HepG2 (cell line): ENCODE measurements around the gene SP7. TPM values are rescaled to one million over a fixed set of nuclear protein-coding genes. Genes with fewer than 3 reads are reported as not detected.

ENCODE experiments used
- BORCS8-MEF2B ChIP-seq: sonication (generic); formaldehyde crosslinking; IDR thresholded peaks from 2 replicates; pipeline ENCODE4 v1.8.0; 2022; ENCODE audit warnings: mild to moderate bottlenecking, missing genetic modification reagents
- HMGXB4 ChIP-seq, 2 experiments: sonication (generic) in 1 of 2; formaldehyde crosslinking in 1 of 2; IDR thresholded peaks; 2 replicates each; pipeline versions ENCODE4 v1.4.0 to v1.6.1; 2018 to 2020; ENCODE audit warnings: missing genetic modification reagents in 2 of 2, borderline replicate concordance in 1 of 2, low read depth in 1 of 2, mild to moderate bottlenecking in 1 of 2, missing biosample characterization in 1 of 2
- IRF1 ChIP-seq: sonication (generic); formaldehyde crosslinking; IDR thresholded peaks from 2 replicates; pipeline ENCODE4 v1.4.0; 2020; ENCODE audit warnings: low read depth, mild to moderate bottlenecking, missing genetic modification reagents
- NRL ChIP-seq: sonication (generic); formaldehyde crosslinking; IDR thresholded peaks from 2 replicates; pipeline ENCODE4 v1.5.0; 2020; ENCODE audit warnings: missing genetic modification reagents, mild to moderate bottlenecking, moderate library complexity, borderline replicate concordance
- ZNF547 ChIP-seq: sonication (generic); formaldehyde crosslinking; IDR thresholded peaks from 2 replicates; pipeline ENCODE4 v1.5.1; 2020; ENCODE audit warnings: mild to moderate bottlenecking, missing genetic modification reagents
- polyA plus RNA-seq, 8 experiments: library from polyadenylated mRNA; depleted of rRNA in 3 of 8; stranded (reverse) in 7 of 8; unstranded in 1 of 8; fragments of >200 nt; fragmentation: Illumina TruSeq in 4 of 8; extraction: Trizol in 4 of 8; gene quantifications; 2 replicates each; pipeline versions ENCODE4 v1.2.1 to v1.2.3, GENCODE V29; 2011 to 2016; ENCODE audit warnings: low read depth in 4 of 8, missing spikeins in 1 of 8, mixed read lengths in 1 of 8; ENCODE audit not compliant: insufficient read depth in 1 of 8
- total RNA-seq, 5 experiments: library from RNA; depleted of rRNA; stranded (reverse); fragments of >200 nt; fragmentation: Illumina TruSeq; extraction: Trizol; gene quantifications; 2 replicates each; pipeline ENCODE4 v1.2.3, GENCODE V29; 2016; ENCODE audit warnings: low read depth in 1 of 5
- TF ChIP-seq, protein P1 (sequence below): IDR thresholded peaks from 2 replicates; pipeline ENCODE4 v1.6.1; 2012; ENCODE audit warnings: low read length, improper control_type of control experiment
- TF ChIP-seq, protein P2 (sequence below): sonication (generic); formaldehyde crosslinking; IDR thresholded peaks from 2 replicates; pipeline ENCODE4 v1.5.1; 2020; ENCODE audit warnings: mild to moderate bottlenecking, moderate library complexity, missing genetic modification reagents
- TF ChIP-seq, protein P3 (sequence below): sonication (generic); formaldehyde crosslinking; IDR thresholded peaks from 2 replicates; pipeline ENCODE4 v1.5.1; 2020; ENCODE audit warnings: missing genetic modification reagents, mild to moderate bottlenecking, borderline replicate concordance
- TF ChIP-seq, protein P4 (sequence below): sonication (generic); formaldehyde crosslinking; IDR thresholded peaks from 2 replicates; pipeline ENCODE4 v1.4.0; 2020; ENCODE audit warnings: mild to moderate bottlenecking, missing genetic modification reagents, borderline replicate concordance
- TF ChIP-seq, protein P5 (sequence below): sonication (generic); formaldehyde crosslinking; IDR thresholded peaks from 2 replicates; pipeline ENCODE4 v1.4.0; 2020; ENCODE audit warnings: missing genetic modification reagents

SP7 gene
- total and polyA plus RNA-seq, 2 of the 13 experiments (the other 11 are each of a cell fraction or from before 2014, with no cell fraction given), result not detected

- peak; percentile 52; the same call in 1 of the 2 replicates for TF ChIP-seq BORCS8-MEF2B
- TF ChIP-seq NRL (CRISPR knock-in tag), result no peak
- TF ChIP-seq, protein P1, sequence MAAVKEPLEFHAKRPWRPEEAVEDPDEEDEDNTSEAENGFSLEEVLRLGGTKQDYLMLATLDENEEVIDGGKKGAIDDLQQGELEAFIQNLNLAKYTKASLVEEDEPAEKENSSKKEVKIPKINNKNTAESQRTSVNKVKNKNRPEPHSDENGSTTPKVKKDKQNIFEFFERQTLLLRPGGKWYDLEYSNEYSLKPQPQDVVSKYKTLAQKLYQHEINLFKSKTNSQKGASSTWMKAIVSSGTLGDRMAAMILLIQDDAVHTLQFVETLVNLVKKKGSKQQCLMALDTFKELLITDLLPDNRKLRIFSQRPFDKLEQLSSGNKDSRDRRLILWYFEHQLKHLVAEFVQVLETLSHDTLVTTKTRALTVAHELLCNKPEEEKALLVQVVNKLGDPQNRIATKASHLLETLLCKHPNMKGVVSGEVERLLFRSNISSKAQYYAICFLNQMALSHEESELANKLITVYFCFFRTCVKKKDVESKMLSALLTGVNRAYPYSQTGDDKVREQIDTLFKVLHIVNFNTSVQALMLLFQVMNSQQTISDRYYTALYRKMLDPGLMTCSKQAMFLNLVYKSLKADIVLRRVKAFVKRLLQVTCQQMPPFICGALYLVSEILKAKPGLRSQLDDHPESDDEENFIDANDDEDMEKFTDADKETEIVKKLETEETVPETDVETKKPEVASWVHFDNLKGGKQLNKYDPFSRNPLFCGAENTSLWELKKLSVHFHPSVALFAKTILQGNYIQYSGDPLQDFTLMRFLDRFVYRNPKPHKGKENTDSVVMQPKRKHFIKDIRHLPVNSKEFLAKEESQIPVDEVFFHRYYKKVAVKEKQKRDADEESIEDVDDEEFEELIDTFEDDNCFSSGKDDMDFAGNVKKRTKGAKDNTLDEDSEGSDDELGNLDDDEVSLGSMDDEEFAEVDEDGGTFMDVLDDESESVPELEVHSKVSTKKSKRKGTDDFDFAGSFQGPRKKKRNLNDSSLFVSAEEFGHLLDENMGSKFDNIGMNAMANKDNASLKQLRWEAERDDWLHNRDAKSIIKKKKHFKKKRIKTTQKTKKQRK, result no peak
- TF ChIP-seq IRF1 (CRISPR knock-in tag), result no peak
- TF ChIP-seq, protein P2, sequence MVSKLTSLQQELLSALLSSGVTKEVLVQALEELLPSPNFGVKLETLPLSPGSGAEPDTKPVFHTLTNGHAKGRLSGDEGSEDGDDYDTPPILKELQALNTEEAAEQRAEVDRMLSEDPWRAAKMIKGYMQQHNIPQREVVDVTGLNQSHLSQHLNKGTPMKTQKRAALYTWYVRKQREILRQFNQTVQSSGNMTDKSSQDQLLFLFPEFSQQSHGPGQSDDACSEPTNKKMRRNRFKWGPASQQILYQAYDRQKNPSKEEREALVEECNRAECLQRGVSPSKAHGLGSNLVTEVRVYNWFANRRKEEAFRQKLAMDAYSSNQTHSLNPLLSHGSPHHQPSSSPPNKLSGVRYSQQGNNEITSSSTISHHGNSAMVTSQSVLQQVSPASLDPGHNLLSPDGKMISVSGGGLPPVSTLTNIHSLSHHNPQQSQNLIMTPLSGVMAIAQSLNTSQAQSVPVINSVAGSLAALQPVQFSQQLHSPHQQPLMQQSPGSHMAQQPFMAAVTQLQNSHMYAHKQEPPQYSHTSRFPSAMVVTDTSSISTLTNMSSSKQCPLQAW (CRISPR knock-in tag), result 0 out of 2 replicates have a peak, but pooled peaks have one; percentile 18
- TF ChIP-seq, protein P3, sequence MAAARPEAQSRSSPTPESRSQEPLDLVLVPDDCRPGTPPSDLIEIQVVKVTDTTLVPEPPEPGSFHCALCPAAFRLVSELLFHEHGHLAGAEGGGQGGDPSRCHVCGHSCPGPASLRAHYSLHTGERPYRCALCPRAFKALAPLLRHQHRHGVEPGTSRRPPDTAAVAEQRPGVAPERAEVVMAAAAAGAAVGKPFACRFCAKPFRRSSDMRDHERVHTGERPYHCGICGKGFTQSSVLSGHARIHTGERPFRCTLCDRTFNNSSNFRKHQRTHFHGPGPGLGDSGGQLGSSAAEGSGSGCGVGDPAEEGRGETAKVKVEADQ (CRISPR knock-in tag), result peak; percentile 48; the same call in 1 of the 2 replicates
- TF ChIP-seq, protein P4, sequence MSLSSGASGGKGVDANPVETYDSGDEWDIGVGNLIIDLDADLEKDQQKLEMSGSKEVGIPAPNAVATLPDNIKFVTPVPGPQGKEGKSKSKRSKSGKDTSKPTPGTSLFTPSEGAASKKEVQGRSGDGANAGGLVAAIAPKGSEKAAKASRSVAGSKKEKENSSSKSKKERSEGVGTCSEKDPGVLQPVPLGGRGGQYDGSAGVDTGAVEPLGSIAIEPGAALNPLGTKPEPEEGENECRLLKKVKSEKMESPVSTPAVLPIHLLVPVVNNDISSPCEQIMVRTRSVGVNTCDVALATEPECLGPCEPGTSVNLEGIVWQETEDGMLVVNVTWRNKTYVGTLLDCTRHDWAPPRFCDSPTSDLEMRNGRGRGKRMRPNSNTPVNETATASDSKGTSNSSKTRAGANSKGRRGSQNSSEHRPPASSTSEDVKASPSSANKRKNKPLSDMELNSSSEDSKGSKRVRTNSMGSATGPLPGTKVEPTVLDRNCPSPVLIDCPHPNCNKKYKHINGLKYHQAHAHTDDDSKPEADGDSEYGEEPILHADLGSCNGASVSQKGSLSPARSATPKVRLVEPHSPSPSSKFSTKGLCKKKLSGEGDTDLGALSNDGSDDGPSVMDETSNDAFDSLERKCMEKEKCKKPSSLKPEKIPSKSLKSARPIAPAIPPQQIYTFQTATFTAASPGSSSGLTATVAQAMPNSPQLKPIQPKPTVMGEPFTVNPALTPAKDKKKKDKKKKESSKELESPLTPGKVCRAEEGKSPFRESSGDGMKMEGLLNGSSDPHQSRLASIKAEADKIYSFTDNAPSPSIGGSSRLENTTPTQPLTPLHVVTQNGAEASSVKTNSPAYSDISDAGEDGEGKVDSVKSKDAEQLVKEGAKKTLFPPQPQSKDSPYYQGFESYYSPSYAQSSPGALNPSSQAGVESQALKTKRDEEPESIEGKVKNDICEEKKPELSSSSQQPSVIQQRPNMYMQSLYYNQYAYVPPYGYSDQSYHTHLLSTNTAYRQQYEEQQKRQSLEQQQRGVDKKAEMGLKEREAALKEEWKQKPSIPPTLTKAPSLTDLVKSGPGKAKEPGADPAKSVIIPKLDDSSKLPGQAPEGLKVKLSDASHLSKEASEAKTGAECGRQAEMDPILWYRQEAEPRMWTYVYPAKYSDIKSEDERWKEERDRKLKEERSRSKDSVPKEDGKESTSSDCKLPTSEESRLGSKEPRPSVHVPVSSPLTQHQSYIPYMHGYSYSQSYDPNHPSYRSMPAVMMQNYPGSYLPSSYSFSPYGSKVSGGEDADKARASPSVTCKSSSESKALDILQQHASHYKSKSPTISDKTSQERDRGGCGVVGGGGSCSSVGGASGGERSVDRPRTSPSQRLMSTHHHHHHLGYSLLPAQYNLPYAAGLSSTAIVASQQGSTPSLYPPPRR (CRISPR knock-in tag), result no peak
- TF ChIP-seq, protein P5, sequence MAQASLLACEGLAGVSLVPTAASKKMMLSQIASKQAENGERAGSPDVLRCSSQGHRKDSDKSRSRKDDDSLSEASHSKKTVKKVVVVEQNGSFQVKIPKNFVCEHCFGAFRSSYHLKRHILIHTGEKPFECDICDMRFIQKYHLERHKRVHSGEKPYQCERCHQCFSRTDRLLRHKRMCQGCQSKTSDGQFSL (CRISPR knock-in tag), result 0 out of 2 replicates have a peak, but pooled peaks have one; percentile 22
- TF ChIP-seq ZNF547, result no peak
- 0 out of 4 replicates have a peak, but pooled peaks of 1 of the 2 experiments have one; percentile 0 for TF ChIP-seq HMGXB4 (CRISPR knock-in tag; IDR thresholded peaks at IDR 0.05; ENCODE audit: borderline replicate concordance in 1 of 2, low read depth in 1 of 2)
These were observed 42.7 kb upstream of the SP7 start (continued) for GRCh38 chr12:53378724-53379388.
